ENCODE data around the gene OPRL1. TPM values are rescaled to one million over a fixed set of nuclear protein-coding genes. Genes with fewer than 3 reads are reported as not detected.

OPRL1 gene
- total and polyA plus RNA-seq, 2 of the 8 experiments (the other 6 are each of a cell fraction or from before 2014, with no cell fraction given) = 0.63 to 0.98 TPM

GRCh38 chr20:64041781-64042053 lies 38.2 kb upstream of the OPRL1 start:
- peaks cover 0 to 25% (median 9%) of the 10 kb centered on the region in 4 experiments; a peak in 6 of 7 replicates for H3K4me1 ChIP-seq (replicated peaks in 1 of 4; ENCODE audit: control insufficient read depth in 3 of 4, insufficient read depth in 4 of 4, low read length in 3 of 4)
- no peak for TF ChIP-seq SP2 (IDR thresholded peaks at IDR 0.05; ENCODE audit: low read length)
- TF ChIP-seq NRF1 (IDR thresholded peaks at IDR 0.05; ENCODE audit: low read depth, low read length) = no peak
- TF ChIP-seq SAP30 (IDR thresholded peaks at IDR 0.05; ENCODE audit: insufficient read depth, insufficient replicate concordance, low read length) = no peak
- TF ChIP-seq SIN3A (conservative IDR thresholded peaks at IDR 0.05 in 1 of 2, IDR thresholded peaks at IDR 0.05 in 1 of 2; ENCODE audit: low read depth in 1 of 2, low read length in 2 of 2) = no peak
- no peak for TF ChIP-seq EP300 (IDR thresholded peaks at IDR 0.05; ENCODE audit: borderline replicate concordance in 1 of 2, low read depth in 2 of 2, low read length in 2 of 2)
- no peak for TF ChIP-seq MAX (IDR thresholded peaks at IDR 0.05)
- no peak for TF ChIP-seq HDAC6 (IDR thresholded peaks at IDR 0.05; ENCODE audit: low read depth, low read length)
- TF ChIP-seq SIRT6 (IDR thresholded peaks at IDR 0.05; ENCODE audit: low read length) = no peak
- peak overlapping the region; percentile 68; the same call in 1 of the 2 replicates for H2BK12ac ChIP-seq (ENCODE audit: low read depth, low read length)
- no peak for FAIRE-seq
- no peak overlapping the region for H3K4ac ChIP-seq (replicated peaks; ENCODE audit: insufficient read length, low read depth, low read length)
- H4K91ac ChIP-seq (replicated peaks; ENCODE audit: insufficient read length, low read length) = no peak overlapping the region
- H4K20me1 ChIP-seq (replicated peaks in 1 of 2; ENCODE audit: control insufficient read depth in 1 of 2, insufficient read depth in 2 of 2, low read length in 2 of 2) = no peaks in the 10 kb centered on the region
- peak overlapping the region; percentile 63 to 74; a peak in 3 of 4 replicates for H3K4me2 ChIP-seq (ENCODE audit: insufficient read depth in 1 of 2, low read depth in 2 of 2, low read length in 2 of 2)
- no peak for DNase-seq (ENCODE audit: low read depth in 1 of 2, low spot score in 2 of 2)
- H3K79me1 ChIP-seq (ENCODE audit: low read depth, low read length) = no peaks in the 10 kb centered on the region
- no peaks in the 10 kb centered on the region for H3K9me3 ChIP-seq (ENCODE audit: insufficient read depth in 2 of 2, low read depth in 1 of 2, low read length in 1 of 2)
- ChIA-PET POLR2A (ENCODE audit: partially characterized antibody) (interaction anchor here (0.8 to 1.0 kb wide), 2 partner anchors 13 to 185 kb away, joined by 3 read pairs; no protein-coding TSS in a partner anchor), CTCF (ENCODE audit: partially characterized antibody) (interaction anchor here (0.8 to 7.3 kb wide), 8 partner anchors 8 to 107 kb away, joined by 3 to 73 read pairs (median 18); partner anchors contain the start of genes OPRL1, RGS19 and SOX18)
- H2BK120ac ChIP-seq (replicated peaks; ENCODE audit: low read depth, low read length) = no peak overlapping the region
- H4K5ac ChIP-seq (ENCODE audit: insufficient read length, low read depth, low read length) = no peak overlapping the region
- H3K27ac ChIP-seq (ENCODE audit: low read depth, low read length) = no peak overlapping the region
- no peaks in the 10 kb centered on the region for H3K79me2 ChIP-seq (ENCODE audit: control insufficient read depth in 1 of 2, insufficient read depth in 2 of 2, low read length in 2 of 2)
- no peaks in the 10 kb centered on the region; a peak in 1 of 8 replicates for H3K36me3 ChIP-seq (ENCODE audit: control insufficient read depth in 2 of 4, insufficient read depth in 4 of 4, low read length in 3 of 4)
- no peak overlapping the region for H2BK5ac ChIP-seq (ENCODE audit: low read depth, low read length)
- 69% methylated on average over 5 of the region's 11 CpGs; no CpG with 5 or more reads in 1 of the 2 experiments for WGBS, 2 experiments (ENCODE audit: extremely low coverage in 1 of 2, insufficient coverage in 1 of 2, insufficient read length in 1 of 2, insufficient replicate concordance in 2 of 2, low coverage in 1 of 2, low lambda C conversion rate in 2 of 2, missing lambda C conversion rate in 1 of 2)
- H2BK20ac ChIP-seq (ENCODE audit: low read length) = no peak overlapping the region; the same call in 1 of the 2 replicates
- 0 out of 2 replicates have a peak overlapping the region, but pooled peaks have one; percentile 29 for H4K8ac ChIP-seq (ENCODE audit: extremely low read depth, insufficient read depth, low read length)
- peak overlapping the region; percentile 16; the same call in 1 of the 2 replicates for H2BK15ac ChIP-seq (ENCODE audit: low read length)
- no peak overlapping the region for H3K18ac ChIP-seq (ENCODE audit: extremely low read depth, low read length)
- no peak overlapping the region for H3K9ac ChIP-seq (replicated peaks in 1 of 4; ENCODE audit: extremely low read depth in 1 of 4, low read depth in 3 of 4, low read length in 3 of 4)
- H3K56ac ChIP-seq (replicated peaks; ENCODE audit: insufficient read length, low read depth, low read length) = no peak overlapping the region
- peaks cover 3% of the 10 kb centered on the region; the same call in 1 of the 2 replicates for H3K23me2 ChIP-seq (ENCODE audit: low read depth, low read length)
- H3K23ac ChIP-seq (ENCODE audit: insufficient read length) = no peak overlapping the region
- H2AK5ac ChIP-seq (ENCODE audit: low read depth, low read length) = no peak overlapping the region
- H3K4me3 ChIP-seq (ENCODE audit: extremely low read depth in 1 of 4, insufficient read depth in 2 of 4, low read depth in 3 of 4, low read length in 4 of 4) = peak overlapping the region in 1 of 4 experiments; percentile 66; a peak in 2 of 8 replicates
- peaks cover 23 to 81% (median 67%) of the 10 kb centered on the region in 4 experiments for H3K27me3 ChIP-seq (replicated peaks in 1 of 4; ENCODE audit: control insufficient read depth in 3 of 4, extremely low read depth in 1 of 4, insufficient read depth in 3 of 4, low read length in 3 of 4)
- no peak overlapping the region for H3K14ac ChIP-seq (ENCODE audit: insufficient read length)
- H2AFZ ChIP-seq (ENCODE audit: low read length) = no peak overlapping the region
